Omental fat pad (tissue), 4 donors: ENCODE results near the gene CHPT1. TPM values are rescaled to one million over a fixed set of nuclear protein-coding genes. Genes with fewer than 3 reads are reported as not detected.

Experiments
- ATAC-seq: fragments of 150-250 bp; one replicate; pipeline ENCODE4 v1.9.1; 2016; ENCODE audit warnings: mild to moderate bottlenecking, moderate library complexity; ENCODE audit not compliant: low FRiP score
- DNase-seq: peaks from one replicate; pipeline ENCODE4 v3.0.0-alpha.2; 2019; ENCODE audit warnings: low spot score
- CTCF ChIP-seq, 3 donors: fragments of 450-650 bp; IDR thresholded peaks; one replicate each; pipeline ENCODE4 v1.5.1; 2016 to 2017; ENCODE audit warnings: antibody characterized with exemption in 3 of 3, mild to moderate bottlenecking in 3 of 3, moderate library complexity in 2 of 3
- total RNA-seq, 4 donors: library from RNA; depleted of rRNA; stranded (reverse); fragments of >200 nt; gene quantifications; one replicate each; pipeline ENCODE4 v1.1.0, GENCODE V29; 2016

The CHPT1 gene
- 100 to 1,000 TPM in 1 of 4 donors, 10 to 100 TPM in 3; 43.8 to 107 (median 60.2) TPM for total RNA-seq

GRCh38 chr12:101697197-101697929 is at the start of gene CHPT1:
TSS of gene CHPT1 (plus strand) at chr12:101697640. CDS start at chr12:101697862, 222 bp downstream.
- no peak for TF ChIP-seq CTCF (IDR thresholded peaks at IDR 0.05)
- peak; percentile 80 for ATAC-seq
- no peak for DNase-seq

- no peak for DNase-seq
- TF ChIP-seq CTCF (IDR thresholded peaks at IDR 0.05) = no peak
- ATAC-seq = no peak
These were observed 49.7 kb upstream of the CHPT1 start for GRCh38 chr12:101647711-101648110.

DNA sequence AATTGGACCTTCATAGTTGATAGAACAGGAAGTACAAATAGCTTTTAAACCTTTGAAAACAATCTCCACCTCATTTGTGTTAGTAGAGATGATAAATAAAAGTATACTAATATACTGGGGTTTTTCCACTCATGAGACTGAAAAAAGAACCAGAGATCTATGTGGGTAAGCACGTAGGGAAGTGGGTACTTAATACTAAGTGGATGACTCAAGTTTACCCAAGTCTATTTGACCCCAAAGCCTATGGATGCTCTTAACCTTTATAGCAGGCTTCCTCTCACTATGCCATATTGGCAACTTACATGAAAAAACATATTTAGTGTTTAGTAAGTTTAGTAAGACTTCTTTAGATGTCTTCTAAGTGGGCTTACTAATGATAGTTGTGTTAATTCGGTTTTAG is 49.2 kb upstream of the CHPT1 start:
- no peak for TF ChIP-seq CTCF (IDR thresholded peaks at IDR 0.05)
- no peak for DNase-seq
- ATAC-seq = no peak

GRCh38 chr12:101650346-101651117 is 46.9 kb upstream of the CHPT1 start:
- no peak for DNase-seq
- ATAC-seq = no peak
- TF ChIP-seq CTCF (IDR thresholded peaks at IDR 0.05) = no peak

DNA sequence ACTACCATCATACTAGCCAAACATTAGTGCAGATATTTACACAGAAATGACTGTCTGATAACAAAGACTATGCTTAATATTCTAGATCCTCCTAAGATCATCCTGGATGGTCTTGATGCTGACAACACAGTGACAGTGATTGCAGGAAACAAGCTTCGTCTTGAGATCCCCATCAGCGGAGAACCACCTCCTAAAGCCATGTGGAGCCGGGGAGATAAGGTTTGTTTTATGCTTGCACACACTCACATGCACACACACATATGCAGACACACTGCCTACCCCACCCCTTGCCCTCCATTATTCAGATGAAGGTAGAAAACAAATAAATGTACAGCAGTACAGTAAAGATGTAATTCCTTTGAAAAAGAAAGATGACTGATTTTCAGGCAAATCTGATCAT is 44.4 kb upstream of the CHPT1 start:
- TF ChIP-seq CTCF (IDR thresholded peaks at IDR 0.05) = no peak
- no peak for DNase-seq
- no peak for ATAC-seq

- TF ChIP-seq CTCF (IDR thresholded peaks at IDR 0.05) = no peak
- ATAC-seq (no peak), DNase-seq (no peak)
These were observed 43.9 kb upstream of the CHPT1 start for GRCh38 chr12:101653503-101653902.
